ENCODE results near the gene CNTNAP5.

GRCh38 chr2:124647245-124647644 is 622.2 kb downstream of the CNTNAP5 start:
- no peak for TF ChIP-seq YY1 (IDR thresholded peaks at IDR 0.05; ENCODE audit: insufficient read depth, insufficient read length)
- TF ChIP-seq ZNF274 (IDR thresholded peaks at IDR 0.05; ENCODE audit: low read depth, low read length) = no peak
